Measurements from ENCODE around the gene TRPC6.

The TRPC6 gene

DNA sequence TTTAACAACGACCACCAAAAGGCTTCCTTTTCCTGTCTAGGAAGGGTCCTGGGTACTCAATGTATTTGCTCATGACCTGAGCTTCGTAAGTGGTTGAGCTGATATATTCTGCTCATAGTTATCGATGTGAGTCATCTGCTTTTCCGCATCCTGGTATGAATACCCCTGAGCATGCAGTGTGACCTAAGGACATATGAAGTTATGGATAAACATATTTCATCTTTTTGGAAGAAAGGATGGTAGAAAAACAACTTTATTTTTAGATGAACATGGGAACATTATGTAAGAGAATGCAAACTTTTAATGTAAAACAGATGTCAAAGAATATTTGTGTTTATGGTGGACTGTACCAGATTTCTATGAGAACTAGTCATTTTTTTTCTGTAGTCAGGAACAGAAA is 28.4 kb downstream of the TRPC6 start:
- no peaks in the 10 kb centered on the region for H3K36me3 ChIP-seq (ENCODE audit: insufficient read depth, low read length)
- H3K4me2 ChIP-seq (ENCODE audit: insufficient read depth, low read length): no peak overlapping the region
- no peaks in the 10 kb centered on the region for H3K79me2 ChIP-seq (ENCODE audit: insufficient read depth, low read length)
- no peaks in the 10 kb centered on the region for H4K20me1 ChIP-seq (ENCODE audit: insufficient read depth, low read length)
- no peak for ATAC-seq (ENCODE audit: insufficient read depth, low read depth)
- no peak overlapping the region for H3K4me3 ChIP-seq (ENCODE audit: low read depth in 1 of 2, low read length in 2 of 2)
- no peak for DNase-seq
- H3K4me1 ChIP-seq (ENCODE audit: insufficient read depth, low read length): no peaks in the 10 kb centered on the region
- TF ChIP-seq, protein P1, sequence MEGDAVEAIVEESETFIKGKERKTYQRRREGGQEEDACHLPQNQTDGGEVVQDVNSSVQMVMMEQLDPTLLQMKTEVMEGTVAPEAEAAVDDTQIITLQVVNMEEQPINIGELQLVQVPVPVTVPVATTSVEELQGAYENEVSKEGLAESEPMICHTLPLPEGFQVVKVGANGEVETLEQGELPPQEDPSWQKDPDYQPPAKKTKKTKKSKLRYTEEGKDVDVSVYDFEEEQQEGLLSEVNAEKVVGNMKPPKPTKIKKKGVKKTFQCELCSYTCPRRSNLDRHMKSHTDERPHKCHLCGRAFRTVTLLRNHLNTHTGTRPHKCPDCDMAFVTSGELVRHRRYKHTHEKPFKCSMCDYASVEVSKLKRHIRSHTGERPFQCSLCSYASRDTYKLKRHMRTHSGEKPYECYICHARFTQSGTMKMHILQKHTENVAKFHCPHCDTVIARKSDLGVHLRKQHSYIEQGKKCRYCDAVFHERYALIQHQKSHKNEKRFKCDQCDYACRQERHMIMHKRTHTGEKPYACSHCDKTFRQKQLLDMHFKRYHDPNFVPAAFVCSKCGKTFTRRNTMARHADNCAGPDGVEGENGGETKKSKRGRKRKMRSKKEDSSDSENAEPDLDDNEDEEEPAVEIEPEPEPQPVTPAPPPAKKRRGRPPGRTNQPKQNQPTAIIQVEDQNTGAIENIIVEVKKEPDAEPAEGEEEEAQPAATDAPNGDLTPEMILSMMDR (IDR thresholded peaks at IDR 0.05; ENCODE audit: borderline replicate concordance, extremely low read depth, low read length, poor library complexity, severe bottlenecking): no peak
- no peak for TF ChIP-seq EZH2 (IDR thresholded peaks at IDR 0.05; ENCODE audit: borderline replicate concordance, low read depth, low read length, severe bottlenecking)
- no peak overlapping the region for H2AFZ ChIP-seq (ENCODE audit: low read depth, low read length)
- H3K9me3 ChIP-seq (ENCODE audit: insufficient read depth, low read length, severe bottlenecking): no peaks in the 10 kb centered on the region
- H3K27ac ChIP-seq (ENCODE audit: low read length): no peak overlapping the region
- H3K27me3 ChIP-seq (ENCODE audit: insufficient read depth, low read length, poor library complexity): no peaks in the 10 kb centered on the region
- no peak overlapping the region for H3K9ac ChIP-seq (ENCODE audit: low read depth, low read length)

DNA sequence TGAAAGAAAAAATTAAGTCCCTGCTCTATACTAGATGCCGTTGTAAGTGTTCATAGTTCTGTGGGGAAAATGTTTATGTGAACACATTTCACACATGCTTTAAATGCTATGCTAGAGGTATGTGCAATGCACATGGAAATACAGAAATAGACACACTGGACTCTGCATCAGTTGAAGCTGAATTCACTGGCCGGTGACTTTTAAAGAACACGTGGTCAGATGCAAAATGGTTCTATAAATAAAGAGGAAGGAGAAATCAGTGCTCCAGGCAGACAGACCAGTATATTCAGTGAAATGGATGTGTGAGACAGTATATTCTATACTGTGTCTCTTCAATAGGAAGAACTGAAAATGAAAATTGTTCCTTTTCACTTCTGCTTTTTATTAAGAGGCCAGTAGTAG is 29.9 kb downstream of the TRPC6 start:
- DNase-seq (no peak), ATAC-seq (ENCODE audit: insufficient read depth, low read depth) (no peak)
- Histone ChIP-seq H3K79me2 (ENCODE audit: insufficient read depth, low read length) (no peaks in the 10 kb centered on the region), H4K20me1 (ENCODE audit: insufficient read depth, low read length) (no peaks in the 10 kb centered on the region), H3K4me1 (ENCODE audit: insufficient read depth, low read length) (no peaks in the 10 kb centered on the region), H2AFZ (ENCODE audit: low read depth, low read length) (no peak overlapping the region), H3K27me3 (ENCODE audit: insufficient read depth, low read length, poor library complexity) (no peaks in the 10 kb centered on the region), H3K27ac (ENCODE audit: low read length) (no peak overlapping the region), H3K9me3 (ENCODE audit: insufficient read depth, low read length, severe bottlenecking) (no peaks in the 10 kb centered on the region), H3K36me3 (ENCODE audit: insufficient read depth, low read length) (no peaks in the 10 kb centered on the region), H3K9ac (ENCODE audit: low read depth, low read length) (no peak overlapping the region), H3K4me2 (ENCODE audit: insufficient read depth, low read length) (no peak overlapping the region), H3K4me3 (ENCODE audit: low read depth in 1 of 2, low read length in 2 of 2) (no peak overlapping the region)
- no peak for TF ChIP-seq EZH2 (IDR thresholded peaks at IDR 0.05; ENCODE audit: borderline replicate concordance, low read depth, low read length, severe bottlenecking)
- TF ChIP-seq, protein P1 (IDR thresholded peaks at IDR 0.05; ENCODE audit: borderline replicate concordance, extremely low read depth, low read length, poor library complexity, severe bottlenecking): no peak

DNA sequence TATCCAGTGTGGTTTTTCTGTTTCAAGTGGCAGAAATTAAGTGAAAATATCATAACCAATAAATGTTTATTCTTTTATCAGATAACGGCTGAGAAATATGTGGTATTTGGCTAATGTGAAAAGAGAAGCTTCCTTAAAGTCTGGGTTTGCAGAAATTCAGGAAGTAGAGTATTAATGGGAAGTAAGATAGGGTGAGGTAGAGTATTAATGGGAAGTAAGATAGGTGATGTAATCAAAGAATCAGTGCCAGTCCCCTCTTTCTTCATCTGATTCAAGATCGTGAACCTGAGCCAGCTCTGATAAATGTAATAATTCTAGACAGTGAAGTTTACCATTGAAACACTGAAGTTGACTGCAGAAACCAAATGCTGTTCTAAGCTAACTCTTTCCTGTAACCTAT is 30.9 kb downstream of the TRPC6 start:
- H3K36me3 ChIP-seq (ENCODE audit: insufficient read depth, low read length): no peaks in the 10 kb centered on the region
- H3K27me3 ChIP-seq (ENCODE audit: insufficient read depth, low read length, poor library complexity): no peaks in the 10 kb centered on the region
- no peak for DNase-seq
- no peaks in the 10 kb centered on the region for H4K20me1 ChIP-seq (ENCODE audit: insufficient read depth, low read length)
- H2AFZ ChIP-seq (ENCODE audit: low read depth, low read length): no peak overlapping the region
- no peaks in the 10 kb centered on the region for H3K79me2 ChIP-seq (ENCODE audit: insufficient read depth, low read length)
- TF ChIP-seq EZH2 (IDR thresholded peaks at IDR 0.05; ENCODE audit: borderline replicate concordance, low read depth, low read length, severe bottlenecking): no peak
- TF ChIP-seq, protein P1 (IDR thresholded peaks at IDR 0.05; ENCODE audit: borderline replicate concordance, extremely low read depth, low read length, poor library complexity, severe bottlenecking): no peak
- no peak overlapping the region for H3K4me3 ChIP-seq (ENCODE audit: low read depth in 1 of 2, low read length in 2 of 2)
- H3K27ac ChIP-seq (ENCODE audit: low read length): no peak overlapping the region
- H3K4me2 ChIP-seq (ENCODE audit: insufficient read depth, low read length): no peak overlapping the region
- H3K4me1 ChIP-seq (ENCODE audit: insufficient read depth, low read length): no peaks in the 10 kb centered on the region
- no peak overlapping the region for H3K9ac ChIP-seq (ENCODE audit: low read depth, low read length)
- no peak for ATAC-seq (ENCODE audit: insufficient read depth, low read depth)
- H3K9me3 ChIP-seq (ENCODE audit: insufficient read depth, low read length, severe bottlenecking): no peaks in the 10 kb centered on the region

DNA sequence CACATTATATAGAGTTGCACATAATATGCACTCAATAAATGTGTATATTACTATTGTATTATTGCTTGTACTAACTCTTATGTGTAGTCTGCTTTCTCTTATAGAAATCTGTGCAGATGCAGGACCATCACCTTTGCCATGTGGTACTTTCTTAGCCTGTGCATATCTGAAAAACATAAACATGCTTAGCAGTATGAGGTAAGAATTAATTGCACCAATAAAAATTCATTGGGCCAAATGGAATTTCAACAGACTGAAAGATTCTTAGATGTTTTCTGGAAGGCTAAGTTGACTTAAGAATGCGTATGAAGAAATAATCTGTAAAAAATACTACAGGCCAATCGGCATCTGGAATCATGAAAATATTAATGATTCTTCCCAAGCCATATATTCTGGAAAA is 55.3 kb downstream of the TRPC6 start:
- Histone ChIP-seq H3K4me2 (ENCODE audit: insufficient read depth, low read length) (no peak overlapping the region), H3K27me3 (ENCODE audit: insufficient read depth, low read length, poor library complexity) (no peaks in the 10 kb centered on the region), H3K9ac (ENCODE audit: low read depth, low read length) (no peak overlapping the region), H3K79me2 (ENCODE audit: insufficient read depth, low read length) (no peaks in the 10 kb centered on the region), H2AFZ (ENCODE audit: low read depth, low read length) (no peak overlapping the region), H3K4me3 (ENCODE audit: low read depth in 1 of 2, low read length in 2 of 2) (no peak overlapping the region), H3K27ac (ENCODE audit: low read length) (no peak overlapping the region), H3K4me1 (ENCODE audit: insufficient read depth, low read length) (no peaks in the 10 kb centered on the region), H3K36me3 (ENCODE audit: insufficient read depth, low read length) (no peaks in the 10 kb centered on the region), H3K9me3 (ENCODE audit: insufficient read depth, low read length, severe bottlenecking) (no peaks in the 10 kb centered on the region), H4K20me1 (ENCODE audit: insufficient read depth, low read length) (no peaks in the 10 kb centered on the region)
- DNase-seq (no peak), ATAC-seq (ENCODE audit: insufficient read depth, low read depth) (no peak)
- no peak for TF ChIP-seq EZH2 (IDR thresholded peaks at IDR 0.05; ENCODE audit: borderline replicate concordance, low read depth, low read length, severe bottlenecking)
- TF ChIP-seq, protein P1 (IDR thresholded peaks at IDR 0.05; ENCODE audit: borderline replicate concordance, extremely low read depth, low read length, poor library complexity, severe bottlenecking): no peak

All from DND-41 (cell line).